GM18502 (cell line): Measurements from ENCODE around the gene SRP9.
"Not testable (repeated sequence)": the region's sequence is repeated elsewhere in the genome, so short reads cannot be mapped to it uniquely, and the experiment has no call there.

ENCODE experiments used
- ATAC-seq: cut with Tn5 transposase; IDR thresholded peaks from one replicate; pipeline ENCODE4 v1.9.1; 2021; ENCODE audit warnings: mild to moderate bottlenecking; ENCODE audit not compliant: unreplicated experiment, poor library complexity

Gene SRP9

DNA sequence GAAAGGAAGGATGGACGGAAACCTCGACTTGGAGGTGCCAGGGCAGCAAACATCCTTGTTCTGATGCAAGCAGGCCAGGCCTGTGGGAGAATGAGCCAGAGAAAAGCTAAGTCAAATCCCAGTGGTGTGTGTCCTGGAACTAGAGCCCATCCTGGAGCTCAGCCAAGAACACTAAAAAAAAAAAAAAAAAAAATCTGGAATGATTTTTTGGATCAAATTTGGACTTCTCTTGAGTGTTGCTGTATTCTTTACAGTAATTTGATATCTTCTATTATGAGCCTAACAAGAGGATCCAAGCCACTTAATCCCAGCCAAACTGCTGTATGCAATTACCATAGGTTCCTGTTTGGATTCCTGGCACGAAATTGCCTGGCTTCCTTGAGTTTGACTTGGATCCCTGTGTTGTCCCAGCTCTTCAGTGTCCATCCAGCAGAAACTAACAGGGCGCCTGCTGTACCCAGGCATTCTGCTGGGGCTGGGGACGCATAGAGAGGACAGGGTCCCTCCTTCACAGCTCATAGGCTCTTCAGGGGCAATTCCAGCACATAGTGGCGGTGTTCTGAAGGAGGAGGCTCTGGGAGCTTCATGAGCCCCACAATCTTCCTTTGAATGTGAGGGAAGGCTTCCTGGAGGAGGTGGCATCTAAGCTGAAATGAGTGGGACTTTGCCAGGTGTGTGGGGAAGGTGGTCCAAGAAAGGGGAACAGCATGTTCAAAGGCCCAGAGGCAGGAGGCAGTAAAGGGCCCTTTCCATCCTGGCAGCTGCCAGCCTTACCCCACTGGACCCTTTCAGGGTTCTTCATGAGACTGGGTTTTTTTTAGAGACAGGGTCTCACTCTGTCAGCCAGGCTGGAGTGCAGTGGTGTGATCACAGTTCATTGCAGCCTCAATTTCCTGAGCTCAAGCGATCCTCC lies 57.0 kb downstream of the SRP9 start:
- ATAC-seq: no peak

DNA sequence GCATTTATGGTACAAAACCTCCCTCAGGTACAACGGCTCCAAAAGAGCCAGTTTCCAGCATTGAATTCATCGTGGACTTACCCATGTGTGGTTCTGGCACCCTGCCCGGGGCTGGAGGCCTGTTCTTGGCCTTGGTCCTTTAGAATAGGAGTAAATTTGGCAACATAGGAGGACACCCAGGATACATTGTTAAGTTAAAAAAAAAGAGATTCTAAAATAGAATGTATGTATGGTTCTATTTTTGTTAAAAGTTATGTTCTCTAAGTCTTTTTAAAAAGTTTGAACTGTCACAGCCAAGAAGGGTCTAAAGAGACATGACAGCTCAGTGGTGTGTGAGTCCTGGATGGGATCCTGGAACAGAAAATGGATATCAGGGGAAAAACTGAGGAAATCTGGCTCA lies 58.2 kb downstream of the SRP9 start:
- ATAC-seq: no peak

DNA sequence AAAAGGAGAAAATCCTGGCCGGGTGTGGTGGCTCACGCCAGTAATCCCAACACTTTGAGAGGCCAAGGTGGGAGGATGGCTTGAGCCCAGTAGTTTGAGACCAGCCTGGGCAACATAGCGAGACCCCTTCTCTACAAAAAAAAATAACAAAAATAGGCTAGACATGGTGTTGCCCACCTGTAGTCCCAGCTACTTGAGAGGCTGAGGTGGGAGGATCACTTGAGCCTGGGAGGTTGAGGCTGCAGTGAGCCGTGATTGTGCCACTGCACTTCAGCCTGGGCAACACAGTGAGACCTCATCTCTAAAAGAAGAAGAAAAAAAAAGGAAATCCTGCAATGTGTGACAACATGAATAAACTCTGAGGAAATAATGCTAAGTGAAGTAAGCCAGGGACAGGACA lies 58.7 kb downstream of the SRP9 start:
- ATAC-seq: not testable (repeated sequence)

DNA sequence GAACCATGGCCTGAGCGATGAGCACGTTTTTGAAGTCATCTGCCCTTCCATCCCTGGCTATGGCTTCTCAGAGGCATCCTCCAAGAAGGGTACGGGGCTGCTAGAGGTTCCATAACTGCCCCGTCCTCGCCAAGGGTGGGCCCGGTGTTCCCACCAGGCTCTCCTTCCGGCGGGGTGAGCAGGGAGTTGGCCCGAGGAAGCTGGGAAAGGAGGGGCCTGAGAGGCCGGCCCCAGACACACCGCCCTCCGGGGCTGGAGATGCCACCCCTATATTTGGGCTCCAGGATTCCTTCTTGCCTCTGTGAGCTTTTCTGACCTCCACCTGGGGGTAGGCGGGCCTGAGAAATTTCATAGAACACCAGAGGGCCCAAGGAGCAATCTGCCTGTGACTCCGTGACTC lies 61.2 kb downstream of the SRP9 start:
- ATAC-seq: no peak
